Vagina (tissue), 2 donors: ENCODE data around the gene SURF1. TPM values are rescaled to one million over a fixed set of nuclear protein-coding genes. Genes with fewer than 3 reads are reported as not detected.

Experiments
- DNase-seq, 2 donors: peaks; one replicate each; pipeline ENCODE4 v3.0.0-alpha.2; 2017; ENCODE audit errors: extremely low spot score in 2 of 2
- H3K27ac ChIP-seq: fragments of 200-600 bp; sonication (generic); one replicate; pipeline ENCODE4 v1.5.1; 2019
- H3K27me3 ChIP-seq: fragments of 200-600 bp; sonication (generic); one replicate; pipeline ENCODE4 v1.5.1; 2019
- H3K36me3 ChIP-seq, 2 donors: fragments of 200-600 bp; sonication (generic); one replicate each; pipeline ENCODE4 v1.5.1; 2017 to 2019
- H3K4me1 ChIP-seq: fragments of 200-600 bp; sonication (generic); one replicate; pipeline ENCODE4 v1.5.1; 2019
- H3K4me3 ChIP-seq, 2 donors: fragments of 200-600 bp; sonication (generic); 1 replicate in 1 of 2; 2 replicates in 1 of 2; pipeline ENCODE4 v1.5.1; 2016 to 2019
- H3K9me3 ChIP-seq: fragments of 200-600 bp; sonication (generic); one replicate; pipeline ENCODE4 v1.5.1; 2019
- POLR2A ChIP-seq, 2 donors: fragments of 450-650 bp; IDR thresholded peaks; one replicate each; pipeline ENCODE4 v1.6.1; 2017; ENCODE audit warnings: antibody characterized with exemption in 2 of 2, mild to moderate bottlenecking in 2 of 2, moderate library complexity in 2 of 2
- POLR2AphosphoS5 ChIP-seq, 2 donors: sonication (generic); formaldehyde crosslinking; IDR thresholded peaks; one replicate each; pipeline ENCODE4 v1.9.0; 2017; ENCODE audit warnings: antibody characterized with exemption in 2 of 2, mild to moderate bottlenecking in 2 of 2, low read depth in 1 of 2; ENCODE audit not compliant: insufficient read depth in 1 of 2
- intact Hi-C: fragments of 100-400 bp; cut with DNase I; formaldehyde crosslinking; loops from one replicate; pipeline ENCODE4 v1.15.1; 2023
- total RNA-seq: library from RNA; depleted of rRNA; stranded (reverse); fragments of >200 nt; gene quantifications from one replicate; pipeline ENCODE4 v1.2.3, GENCODE V29; 2016
- TF ChIP-seq, protein P1 (sequence below), 3 experiments: fragments of 450-650 bp in 2 of 3; fragments of 200-600 bp in 1 of 3; sonication (generic) in 1 of 3; IDR thresholded peaks; one replicate each; pipeline ENCODE4 v1.5.1; 2017 to 2019; ENCODE audit warnings: antibody characterized with exemption in 3 of 3, mild to moderate bottlenecking in 2 of 3, moderate library complexity in 2 of 3

Gene SURF1
- total RNA-seq, 1 donor from 2014 or later: 31.2 TPM

DNA sequence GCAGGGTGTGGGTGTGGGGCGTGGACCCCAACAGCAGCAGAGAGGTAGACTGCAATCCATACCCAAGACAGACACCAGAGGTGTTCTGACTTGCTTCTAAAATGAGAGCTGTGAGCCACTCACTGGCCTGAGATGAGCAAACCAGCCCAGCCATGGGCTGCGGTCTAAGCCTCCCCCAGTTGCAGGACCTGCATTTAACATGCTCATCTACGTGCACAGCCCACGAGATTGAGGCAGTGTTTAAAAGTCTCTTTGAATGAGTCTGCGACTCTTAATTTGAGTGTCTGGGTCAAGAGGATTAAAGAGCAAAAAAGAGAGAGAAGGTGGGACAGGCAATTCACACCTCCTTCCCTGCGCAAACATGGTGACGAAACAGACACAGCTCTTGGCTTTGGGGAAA, 13.6 kb upstream of the SURF1 start:
- Histone ChIP-seq H3K4me1 (peaks cover 87% of the 10 kb centered on the region), H3K9me3 (no peaks in the 10 kb centered on the region), H3K36me3 (peaks cover 6 to 23% of the 10 kb centered on the region in 2 donors), H3K27ac (no peak overlapping the region), H3K4me3 (no peak overlapping the region), H3K27me3 (no peaks in the 10 kb centered on the region)
- TF ChIP-seq POLR2AphosphoS5 (IDR thresholded peaks at IDR 0.05; ENCODE audit: insufficient read depth in 1 of 2, low read depth in 1 of 2): no peak
- TF ChIP-seq, protein P1, sequence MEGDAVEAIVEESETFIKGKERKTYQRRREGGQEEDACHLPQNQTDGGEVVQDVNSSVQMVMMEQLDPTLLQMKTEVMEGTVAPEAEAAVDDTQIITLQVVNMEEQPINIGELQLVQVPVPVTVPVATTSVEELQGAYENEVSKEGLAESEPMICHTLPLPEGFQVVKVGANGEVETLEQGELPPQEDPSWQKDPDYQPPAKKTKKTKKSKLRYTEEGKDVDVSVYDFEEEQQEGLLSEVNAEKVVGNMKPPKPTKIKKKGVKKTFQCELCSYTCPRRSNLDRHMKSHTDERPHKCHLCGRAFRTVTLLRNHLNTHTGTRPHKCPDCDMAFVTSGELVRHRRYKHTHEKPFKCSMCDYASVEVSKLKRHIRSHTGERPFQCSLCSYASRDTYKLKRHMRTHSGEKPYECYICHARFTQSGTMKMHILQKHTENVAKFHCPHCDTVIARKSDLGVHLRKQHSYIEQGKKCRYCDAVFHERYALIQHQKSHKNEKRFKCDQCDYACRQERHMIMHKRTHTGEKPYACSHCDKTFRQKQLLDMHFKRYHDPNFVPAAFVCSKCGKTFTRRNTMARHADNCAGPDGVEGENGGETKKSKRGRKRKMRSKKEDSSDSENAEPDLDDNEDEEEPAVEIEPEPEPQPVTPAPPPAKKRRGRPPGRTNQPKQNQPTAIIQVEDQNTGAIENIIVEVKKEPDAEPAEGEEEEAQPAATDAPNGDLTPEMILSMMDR (IDR thresholded peaks at IDR 0.05): no peak
- no peak for TF ChIP-seq POLR2A (IDR thresholded peaks at IDR 0.05)
- intact Hi-C loops: loop anchor here (10.0 kb wide), 1 partner anchor 1765 kb away; no protein-coding TSS in a partner anchor
- no peak for DNase-seq

- Histone ChIP-seq H3K4me3 (no peak overlapping the region), H3K4me1 (peaks cover 82% of the 10 kb centered on the region), H3K9me3 (no peaks in the 10 kb centered on the region), H3K36me3 (peaks cover 6 to 28% of the 10 kb centered on the region in 2 donors), H3K27ac (no peak overlapping the region), H3K27me3 (no peaks in the 10 kb centered on the region)
- TF ChIP-seq POLR2AphosphoS5 (IDR thresholded peaks at IDR 0.05; ENCODE audit: insufficient read depth in 1 of 2, low read depth in 1 of 2): no peak
- no peak for TF ChIP-seq POLR2A (IDR thresholded peaks at IDR 0.05)
- TF ChIP-seq, protein P1 (IDR thresholded peaks at IDR 0.05): no peak
- intact Hi-C loops: no loop called here
- DNase-seq: no peak
Observed at GRCh38 chr9:133369422-133369821, 13.1 kb upstream of the SURF1 start.

- no peak overlapping the region for H3K27ac ChIP-seq
- no peak for DNase-seq
- intact Hi-C loops: no loop called here
- no peak overlapping the region for H3K4me3 ChIP-seq
- no peaks in the 10 kb centered on the region for H3K9me3 ChIP-seq
- no peak for TF ChIP-seq POLR2A (IDR thresholded peaks at IDR 0.05)
- TF ChIP-seq POLR2AphosphoS5 (IDR thresholded peaks at IDR 0.05; ENCODE audit: insufficient read depth in 1 of 2, low read depth in 1 of 2): no peak
- TF ChIP-seq, protein P1 (IDR thresholded peaks at IDR 0.05): no peak
- H3K27me3 ChIP-seq: no peaks in the 10 kb centered on the region
- H3K36me3 ChIP-seq: peaks cover 6 to 39% of the 10 kb centered on the region in 2 donors
- H3K4me1 ChIP-seq: peaks cover 73% of the 10 kb centered on the region
Observed at GRCh38 chr9:133368249-133368881, 12.1 kb upstream of the SURF1 start.

DNA sequence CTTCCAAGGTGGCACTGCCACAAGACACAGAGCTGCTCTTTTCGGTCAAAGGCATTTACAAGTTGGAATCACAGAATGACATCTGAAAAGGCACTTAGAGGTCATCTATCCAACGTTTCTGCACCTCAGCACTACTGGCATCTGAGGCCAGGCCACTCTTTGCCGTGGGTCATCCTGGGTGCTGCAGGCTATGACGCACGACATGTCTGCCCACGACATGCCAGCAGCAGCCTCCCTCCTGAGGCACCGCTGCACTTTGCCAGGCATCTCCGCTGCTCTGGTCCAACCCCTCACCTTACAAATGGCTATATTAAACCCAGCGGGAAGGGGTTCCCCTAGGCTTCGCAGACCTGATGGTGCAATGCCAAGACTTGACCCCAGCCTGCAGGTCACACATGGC, 11.5 kb upstream of the SURF1 start:
- TF ChIP-seq POLR2A (IDR thresholded peaks at IDR 0.05): no peak
- TF ChIP-seq, protein P1 (IDR thresholded peaks at IDR 0.05): no peak
- TF ChIP-seq POLR2AphosphoS5 (IDR thresholded peaks at IDR 0.05; ENCODE audit: insufficient read depth in 1 of 2, low read depth in 1 of 2): no peak

DNA sequence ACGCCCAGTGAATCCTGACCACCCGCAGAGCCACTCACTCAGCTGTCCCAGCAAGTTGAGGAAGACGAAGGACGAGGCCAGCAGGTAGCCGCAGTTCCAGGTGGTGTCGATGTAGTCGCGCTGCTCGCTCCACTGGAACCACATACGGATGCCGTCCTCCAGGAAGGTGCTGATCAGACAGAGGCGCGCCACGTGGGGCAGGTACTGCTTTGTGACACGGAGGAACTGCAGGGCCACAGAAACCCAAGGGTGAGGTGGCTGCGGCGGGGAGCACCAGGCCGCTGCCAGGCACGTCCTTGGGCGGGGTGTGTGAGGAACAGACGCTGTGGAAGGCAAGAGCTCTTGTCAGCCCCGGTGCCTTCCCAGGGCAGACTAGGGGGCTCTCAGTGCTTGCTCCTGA, 10.9 kb upstream of the SURF1 start:
- intact Hi-C loops: no loop called here
- Histone ChIP-seq H3K36me3 (peaks cover 6 to 50% of the 10 kb centered on the region in 2 donors), H3K9me3 (no peaks in the 10 kb centered on the region), H3K4me1 (peaks cover 73% of the 10 kb centered on the region), H3K27me3 (no peaks in the 10 kb centered on the region), H3K4me3 (no peak overlapping the region), H3K27ac (no peak overlapping the region)
- TF ChIP-seq, protein P1 (IDR thresholded peaks at IDR 0.05): no peak
- no peak for TF ChIP-seq POLR2A (IDR thresholded peaks at IDR 0.05)
- no peak for TF ChIP-seq POLR2AphosphoS5 (IDR thresholded peaks at IDR 0.05; ENCODE audit: insufficient read depth in 1 of 2, low read depth in 1 of 2)
- DNase-seq: no peak

More for the DNA sequence above, 11.5 kb upstream of the SURF1 start:
- Histone ChIP-seq H3K4me3 (no peak overlapping the region), H3K27ac (no peak overlapping the region), H3K36me3 (peaks cover 6 to 45% of the 10 kb centered on the region in 2 donors), H3K27me3 (no peaks in the 10 kb centered on the region), H3K9me3 (no peaks in the 10 kb centered on the region), H3K4me1 (peaks cover 73% of the 10 kb centered on the region)
- intact Hi-C loops: no loop called here
- DNase-seq: no peak
